GM23248 (cell line): ENCODE measurements around the gene ZNF837. TPM values are rescaled to one million over a fixed set of nuclear protein-coding genes. Genes with fewer than 3 reads are reported as not detected.

ENCODE experiments used
- DNase-seq: peaks from one replicate; pipeline ENCODE4 v3.0.0-alpha.2; 2015
- H2AFZ ChIP-seq: fragments of 200-600 bp; sonication (generic); 2 replicates; pipeline ENCODE4 v1.6.1; 2016; ENCODE audit warnings: antibody characterized with exemption
- H3F3A ChIP-seq: fragments of 200-600 bp; sonication (generic); 2 replicates; pipeline ENCODE4 v1.6.1; 2016; ENCODE audit warnings: mild to moderate bottlenecking, antibody characterized with exemption, mixed run types; ENCODE audit not compliant: insufficient read depth
- H3K27ac ChIP-seq: fragments of 200-600 bp; sonication (generic); 2 replicates; pipeline ENCODE4 v1.5.1; 2016; ENCODE audit warnings: mild to moderate bottlenecking
- H3K27me3 ChIP-seq: fragments of 200-600 bp; sonication (generic); replicated peaks from 2 replicates; pipeline ENCODE4 v1.6.1; 2016; ENCODE audit warnings: mild to moderate bottlenecking; ENCODE audit not compliant: insufficient read depth
- H3K36me3 ChIP-seq: fragments of 200-600 bp; sonication (generic); 2 replicates; pipeline ENCODE4 v1.6.1; 2016; ENCODE audit warnings: low read depth, mild to moderate bottlenecking
- H3K4me1 ChIP-seq: fragments of 200-600 bp; sonication (generic); 2 replicates; pipeline ENCODE4 v1.6.1; 2016; ENCODE audit warnings: mild to moderate bottlenecking; ENCODE audit not compliant: insufficient read depth
- H3K4me2 ChIP-seq: fragments of 200-600 bp; sonication (generic); one replicate; pipeline ENCODE4 v1.6.1; 2016; ENCODE audit warnings: mild to moderate bottlenecking; ENCODE audit not compliant: unreplicated experiment
- H3K4me3 ChIP-seq: fragments of 200-600 bp; sonication (generic); 2 replicates; pipeline ENCODE4 v1.5.1; 2016; ENCODE audit warnings: mild to moderate bottlenecking
- H3K79me2 ChIP-seq: fragments of 200-600 bp; sonication (generic); 2 replicates; pipeline ENCODE4 v1.6.1; 2016; ENCODE audit warnings: mild to moderate bottlenecking; ENCODE audit not compliant: insufficient read depth
- H3K9ac ChIP-seq: fragments of 200-600 bp; sonication (generic); 2 replicates; pipeline ENCODE4 v1.6.1; 2016; ENCODE audit warnings: mild to moderate bottlenecking
- H3K9me2 ChIP-seq: fragments of 200-600 bp; sonication (generic); 2 replicates; pipeline ENCODE4 v1.6.1; 2016; ENCODE audit warnings: mixed run types, mild to moderate bottlenecking, moderate library complexity; ENCODE audit not compliant: insufficient read depth
- H3K9me3 ChIP-seq: fragments of 200-600 bp; sonication (generic); one replicate; pipeline ENCODE4 v1.6.1; 2017; ENCODE audit warnings: low read depth
- H4K20me1 ChIP-seq: fragments of 200-600 bp; sonication (generic); 2 replicates; pipeline ENCODE4 v1.6.0; 2016; ENCODE audit not compliant: insufficient read depth
- EZH2 ChIP-seq: fragments of 200-600 bp; sonication (generic); IDR thresholded peaks from 2 replicates; pipeline ENCODE4 v1.6.1; 2018; ENCODE audit warnings: antibody characterized with exemption, mild to moderate bottlenecking; ENCODE audit not compliant: insufficient read depth, poor library complexity, severe bottlenecking
- EZH2phosphoT487 ChIP-seq: fragments of 200-600 bp; sonication (generic); IDR thresholded peaks from 2 replicates; pipeline ENCODE4 v1.6.1; 2018; ENCODE audit warnings: antibody characterized with exemption, moderate library complexity, mild to moderate bottlenecking, low read depth; ENCODE audit not compliant: insufficient read depth
- WGBS, 2 experiments: methylation state at CpG; one replicate each; pipeline ENCODE4 v1.1.6; 2015 to 2017; ENCODE audit warnings: low lambda C conversion rate in 2 of 2, low coverage in 1 of 2; ENCODE audit errors: missing lambda C conversion rate in 2 of 2; 5-methylcytosine and 5-hydroxymethylcytosine counted together
- in situ Hi-C: fragments of 300-500 bp; cut with MboI; formaldehyde crosslinking; loops from 2 replicates; pipeline ENCODE4 v1.15.0; 2020
- polyA plus RNA-seq: library from polyadenylated mRNA; unstranded; fragments of >200 nt; fragmentation: Nextera tagmentation; extraction: Ambion mirVana; gene quantifications from 2 replicates; pipeline ENCODE4 v1.2.1, GENCODE V29; 2016
- total RNA-seq: library from RNA; depleted of rRNA; stranded (reverse); fragments of >200 nt; shearing (Covaris generic); gene quantifications from 2 replicates; pipeline ENCODE4 v1.2.3, GENCODE V29; 2014

The ZNF837 gene
- total and polyA plus RNA-seq, 2 experiments from 2014 or later = 1.4 to 5.3 TPM

DNA sequence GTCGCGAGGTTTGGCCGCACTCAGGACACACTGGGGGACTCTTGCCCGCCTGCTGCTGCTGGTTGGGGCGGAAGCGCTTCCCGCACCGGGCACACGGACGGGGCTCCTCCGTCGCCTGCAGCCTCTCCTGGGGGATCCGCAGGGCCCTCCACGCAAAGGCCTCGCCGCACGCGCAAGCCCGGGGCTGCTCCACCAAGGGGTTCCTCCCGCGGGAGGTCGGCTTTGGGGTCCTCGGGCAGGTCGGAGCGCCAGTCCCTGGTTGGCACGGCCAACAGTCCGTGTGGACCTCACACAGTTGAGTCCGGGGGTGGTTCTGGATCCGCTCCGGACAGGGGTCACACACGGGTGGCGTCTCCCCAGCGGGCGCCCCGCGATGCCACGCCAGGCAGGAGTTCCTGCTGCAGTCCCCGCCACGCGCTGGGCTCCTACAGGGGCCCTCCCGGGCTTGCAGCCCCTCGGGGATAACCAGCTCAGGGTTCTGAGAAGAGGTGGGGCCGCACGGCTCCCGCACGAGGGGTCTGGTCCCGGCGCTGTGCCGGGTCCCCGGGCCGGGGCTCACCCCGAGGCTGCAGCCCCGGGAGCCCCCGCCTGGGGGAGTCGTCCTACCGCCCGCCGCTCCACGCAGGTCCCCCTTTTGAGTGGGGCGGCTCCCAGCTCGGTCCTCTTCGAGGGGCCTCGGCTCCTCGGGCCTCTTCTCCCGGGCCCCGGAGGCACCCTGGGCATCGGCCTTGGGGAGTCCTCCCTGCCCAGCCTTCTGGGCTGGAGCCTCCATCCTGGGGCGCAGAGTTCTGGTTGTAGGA, 12.1 kb downstream of the ZNF837 start:
- Histone ChIP-seq H3K4me3 (no peak overlapping the region), H3K4me1 (no peaks in the 10 kb centered on the region), H3K27ac (no peak overlapping the region), H3K27me3 (no peaks in the 10 kb centered on the region), H3F3A (no peaks in the 10 kb centered on the region), H3K9me3 (no peaks in the 10 kb centered on the region), H3K36me3 (no peaks in the 10 kb centered on the region), H4K20me1 (no peaks in the 10 kb centered on the region), H3K9ac (no peak overlapping the region), H2AFZ (no peak overlapping the region), H3K9me2 (no peaks in the 10 kb centered on the region), H3K4me2 (no peak overlapping the region), H3K79me2 (no peaks in the 10 kb centered on the region)
- 83 to 87% methylated on average over 33 to 68 of the region's 68 CpGs for WGBS, 2 experiments
- TF ChIP-seq EZH2phosphoT487 (no peak), EZH2 (no peak)
- in situ Hi-C loops = no loop called here
- DNase-seq = no peak

DNA sequence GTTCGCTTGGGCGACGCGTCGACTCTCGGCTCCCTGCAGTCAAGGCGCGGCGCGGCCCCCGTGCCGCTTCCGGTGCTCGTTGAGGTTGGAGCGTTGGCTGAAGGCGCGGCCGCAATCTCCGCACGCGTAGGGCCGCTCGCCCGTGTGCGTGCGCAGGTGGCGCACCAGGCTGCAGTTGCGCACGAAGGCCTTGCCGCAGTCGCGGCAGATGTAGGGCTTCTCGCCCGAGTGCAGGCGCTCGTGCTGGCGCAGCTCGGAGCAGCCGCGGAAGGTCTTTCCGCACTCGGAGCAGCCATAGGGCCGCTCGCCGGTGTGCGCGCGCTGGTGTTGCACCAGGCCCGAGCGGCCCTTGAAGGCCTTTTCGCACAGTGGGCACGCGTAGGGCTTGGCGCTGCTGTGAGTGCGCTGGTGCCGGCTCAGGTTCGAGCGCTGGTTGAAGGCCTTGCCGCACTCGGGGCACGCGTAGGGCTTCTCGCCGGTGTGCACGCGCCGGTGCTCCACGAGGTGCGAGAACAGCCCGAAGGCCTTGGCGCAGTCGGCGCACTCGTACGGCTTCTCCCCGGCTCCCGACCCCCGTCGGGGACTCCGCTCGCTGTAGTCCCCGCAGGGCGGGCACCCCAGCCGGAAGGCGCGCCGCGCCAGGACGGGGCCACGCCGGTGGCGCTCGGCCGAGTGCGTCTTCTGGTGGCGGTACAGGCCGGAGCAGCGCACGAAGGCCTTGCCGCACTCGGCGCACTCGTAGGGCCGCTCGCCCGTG, 13.0 kb downstream of the ZNF837 start:
- H3K79me2 ChIP-seq = no peaks in the 10 kb centered on the region

GRCh38 chr19:58366585-58367430, 14.0 kb downstream of the ZNF837 start:
- no peaks in the 10 kb centered on the region for H3K27me3 ChIP-seq
- no peak overlapping the region for H3K27ac ChIP-seq
- no peak overlapping the region for H3K9ac ChIP-seq
- H3K9me2 ChIP-seq = no peaks in the 10 kb centered on the region
- H3K9me3 ChIP-seq = no peaks in the 10 kb centered on the region
- TF ChIP-seq EZH2phosphoT487 (no peak), EZH2 (no peak)
- 0 out of 2 replicates have a peak, but pooled peaks cover under 1% of the 10 kb centered on the region for H3F3A ChIP-seq
- H3K4me1 ChIP-seq = no peaks in the 10 kb centered on the region
- 75 to 81% methylated on average over 27 to 32 of the region's 32 CpGs for WGBS, 2 experiments
- in situ Hi-C loops = no loop called here
- no peak overlapping the region for H3K4me2 ChIP-seq
- H2AFZ ChIP-seq = no peak overlapping the region
- no peaks in the 10 kb centered on the region for H4K20me1 ChIP-seq
- H3K4me3 ChIP-seq = no peak overlapping the region
- no peaks in the 10 kb centered on the region for H3K36me3 ChIP-seq
- DNase-seq = no peak
- no peaks in the 10 kb centered on the region for H3K79me2 ChIP-seq

More for the DNA sequence above, 13.0 kb downstream of the ZNF837 start:
- Histone ChIP-seq H2AFZ (no peak overlapping the region), H3K9ac (no peak overlapping the region), H3K36me3 (no peaks in the 10 kb centered on the region), H3K9me2 (no peaks in the 10 kb centered on the region), H3K4me1 (no peaks in the 10 kb centered on the region), H3K4me3 (no peak overlapping the region), H3K9me3 (no peaks in the 10 kb centered on the region), H4K20me1 (no peaks in the 10 kb centered on the region), H3K4me2 (no peak overlapping the region), H3F3A (no peaks in the 10 kb centered on the region), H3K27me3 (no peaks in the 10 kb centered on the region), H3K27ac (no peak overlapping the region)
- in situ Hi-C loops = no loop called here
- WGBS, 2 experiments = 87 to 91% methylated on average over 80 to 106 of the region's 106 CpGs
- no peak for DNase-seq
- TF ChIP-seq EZH2 = no peak
- TF ChIP-seq EZH2phosphoT487 = no peak

- no peak overlapping the region for H3K4me2 ChIP-seq
- in situ Hi-C loops = no loop called here
- H3K9ac ChIP-seq = no peak overlapping the region
- no peaks in the 10 kb centered on the region for H3K9me3 ChIP-seq
- no peaks in the 10 kb centered on the region for H3K9me2 ChIP-seq
- no peak for TF ChIP-seq EZH2
- no peak for TF ChIP-seq EZH2phosphoT487
- no peak overlapping the region for H3K4me3 ChIP-seq
- H3K27me3 ChIP-seq = no peaks in the 10 kb centered on the region
- 57% methylated on average over 5 of the region's 5 CpGs for WGBS, 2 experiments
- H3K4me1 ChIP-seq = peaks cover 4% of the 10 kb centered on the region; the same call in 1 of the 2 replicates
- H3K36me3 ChIP-seq = no peaks in the 10 kb centered on the region
- no peak overlapping the region for H3K27ac ChIP-seq
- H2AFZ ChIP-seq = no peak overlapping the region
- no peaks in the 10 kb centered on the region for H4K20me1 ChIP-seq
- DNase-seq = no peak
- peaks cover 11% of the 10 kb centered on the region; the same call in 1 of the 2 replicates for H3F3A ChIP-seq
- no peaks in the 10 kb centered on the region for H3K79me2 ChIP-seq
Measured at GRCh38 chr19:58364146-58364545, 16.7 kb downstream of the ZNF837 start.
